Measurements from ENCODE around the gene EPS15.

DNA sequence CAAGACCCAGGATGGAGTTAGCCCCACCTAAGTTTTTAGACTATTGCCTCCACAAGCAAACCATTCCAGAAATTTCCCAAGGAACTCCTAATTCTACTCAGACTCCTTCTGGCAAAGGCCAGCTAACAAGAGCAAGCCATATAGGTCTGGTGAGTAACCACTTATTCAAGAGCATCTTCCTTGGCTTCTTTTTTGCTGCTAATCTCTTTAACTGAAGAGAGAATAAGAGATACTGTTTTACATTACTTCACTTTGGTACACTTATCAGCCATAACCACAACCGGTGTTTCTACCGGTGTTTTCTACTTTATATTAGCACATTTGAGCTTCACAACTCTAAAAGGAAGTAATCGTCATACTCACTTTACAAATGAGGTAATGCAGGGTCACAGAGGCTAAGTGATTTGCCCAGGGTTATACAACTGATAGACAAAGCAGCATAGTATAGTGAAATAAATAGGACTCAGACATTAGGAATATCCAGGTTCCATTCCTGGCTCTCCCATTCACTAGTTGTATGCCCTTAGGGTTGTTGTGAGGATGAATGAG lies 1.7 kb upstream of the EPS15 start:
- TF ChIP-seq, protein P1, sequence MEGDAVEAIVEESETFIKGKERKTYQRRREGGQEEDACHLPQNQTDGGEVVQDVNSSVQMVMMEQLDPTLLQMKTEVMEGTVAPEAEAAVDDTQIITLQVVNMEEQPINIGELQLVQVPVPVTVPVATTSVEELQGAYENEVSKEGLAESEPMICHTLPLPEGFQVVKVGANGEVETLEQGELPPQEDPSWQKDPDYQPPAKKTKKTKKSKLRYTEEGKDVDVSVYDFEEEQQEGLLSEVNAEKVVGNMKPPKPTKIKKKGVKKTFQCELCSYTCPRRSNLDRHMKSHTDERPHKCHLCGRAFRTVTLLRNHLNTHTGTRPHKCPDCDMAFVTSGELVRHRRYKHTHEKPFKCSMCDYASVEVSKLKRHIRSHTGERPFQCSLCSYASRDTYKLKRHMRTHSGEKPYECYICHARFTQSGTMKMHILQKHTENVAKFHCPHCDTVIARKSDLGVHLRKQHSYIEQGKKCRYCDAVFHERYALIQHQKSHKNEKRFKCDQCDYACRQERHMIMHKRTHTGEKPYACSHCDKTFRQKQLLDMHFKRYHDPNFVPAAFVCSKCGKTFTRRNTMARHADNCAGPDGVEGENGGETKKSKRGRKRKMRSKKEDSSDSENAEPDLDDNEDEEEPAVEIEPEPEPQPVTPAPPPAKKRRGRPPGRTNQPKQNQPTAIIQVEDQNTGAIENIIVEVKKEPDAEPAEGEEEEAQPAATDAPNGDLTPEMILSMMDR (IDR thresholded peaks at IDR 0.05) = no peak
- TF ChIP-seq POLR2A (IDR thresholded peaks at IDR 0.05) (no peak), POLR2AphosphoS5 (IDR thresholded peaks at IDR 0.05) (no peak)

All from transverse colon (tissue), 4 donors.